SK-N-DZ (cell line): ENCODE results near the gene PKP1.

Experiments
- DNase-seq: peaks from one replicate; pipeline ENCODE4 v3.0.0-alpha.2; 2015; ENCODE audit warnings: low spot score

Gene PKP1

GRCh38 chr1:201309416-201309815 is 26.1 kb downstream of the PKP1 start:
- DNase-seq = peak; percentile 88

- no peak for DNase-seq
Observed at GRCh38 chr1:201310251-201310985, 27.1 kb downstream of the PKP1 start.

- DNase-seq = no peak
Observed at GRCh38 chr1:201310986-201311355, 27.7 kb downstream of the PKP1 start.

GRCh38 chr1:201311356-201312011 is 28.2 kb downstream of the PKP1 start:
- DNase-seq = no peak

- DNase-seq = no peak
Observed at GRCh38 chr1:201312298-201312697, 29.0 kb downstream of the PKP1 start.

- no peak for DNase-seq
Observed at GRCh38 chr1:201313086-201313485, 29.8 kb downstream of the PKP1 start.

- DNase-seq = no peak
Observed at GRCh38 chr1:201316556-201316955, 33.2 kb downstream of the PKP1 start.

GRCh38 chr1:201317551-201317950 is 34.2 kb downstream of the PKP1 start:
- no peak for DNase-seq

- DNase-seq = no peak
Observed at GRCh38 chr1:201318504-201319340, 35.4 kb downstream of the PKP1 start.

- no peak for DNase-seq
Observed at GRCh38 chr1:201319631-201320030, 36.3 kb downstream of the PKP1 start.

- DNase-seq = peak; percentile 78
Observed at GRCh38 chr1:201320168-201320788, 37.0 kb downstream of the PKP1 start.

- no peak for DNase-seq
Observed at GRCh38 chr1:201321826-201322390, 38.6 kb downstream of the PKP1 start.

GRCh38 chr1:201322653-201323510 is 39.6 kb downstream of the PKP1 start:
- DNase-seq = no peak

- DNase-seq = no peak
Observed at GRCh38 chr1:201324306-201324705, 41.0 kb downstream of the PKP1 start.

- no peak for DNase-seq
Observed at GRCh38 chr1:201324821-201325677, 41.7 kb downstream of the PKP1 start.

- DNase-seq = no peak
Observed at GRCh38 chr1:201325678-201326060, 42.4 kb downstream of the PKP1 start.

GRCh38 chr1:201326710-201327109 is 43.4 kb downstream of the PKP1 start:
- no peak for DNase-seq

- no peak for DNase-seq
Observed at GRCh38 chr1:201327687-201328240, 44.5 kb downstream of the PKP1 start.

- DNase-seq = no peak
Observed at GRCh38 chr1:201328576-201328975, 45.3 kb downstream of the PKP1 start.
